ENCODE measurements around the gene MLLT10. TPM values are rescaled to one million over a fixed set of nuclear protein-coding genes. Genes with fewer than 3 reads are reported as not detected.

The MLLT10 gene
- total and polyA plus RNA-seq, 9 of the 15 experiments (the other 6 are each of a cell fraction or from before 2014, with no cell fraction given) = 18.8 to 81.4 (median 64.2) TPM

- TF ChIP-seq ZBTB40 (IDR thresholded peaks at IDR 0.05) (0 out of 2 replicates have a peak, but pooled peaks have one; percentile 32), ZBTB40 (CRISPR knock-in tag; IDR thresholded peaks at IDR 0.05) (no peak), ZNF76 (CRISPR knock-in tag; IDR thresholded peaks at IDR 0.05; ENCODE audit: borderline replicate concordance) (no peak), ILK (tag; IDR thresholded peaks at IDR 0.05; ENCODE audit: borderline replicate concordance, low read depth) (no peak), ZNF316 (IDR thresholded peaks at IDR 0.05) (no peak), HINFP (tag; conservative IDR thresholded peaks at IDR 0.05; ENCODE audit: low read depth) (no peak), ZNF12 (CRISPR knock-in tag; IDR thresholded peaks at IDR 0.05) (no peak), COPS2 (conservative IDR thresholded peaks at IDR 0.05) (no peak), PHTF2 (CRISPR knock-in tag; IDR thresholded peaks at IDR 0.05) (no peak), IFI16 (CRISPR knock-in tag; IDR thresholded peaks at IDR 0.05) (no peak), FIP1L1 (IDR thresholded peaks at IDR 0.05; ENCODE audit: low read depth, low read length, poor library complexity, severe bottlenecking) (no peak), KLF6 (CRISPR knock-in tag; IDR thresholded peaks at IDR 0.05; ENCODE audit: borderline replicate concordance) (no peak), ZNF347 (CRISPR knock-in tag; IDR thresholded peaks at IDR 0.05; ENCODE audit: low read depth) (no peak), MAX (CRISPR knock-in tag; IDR thresholded peaks at IDR 0.05) (peak; percentile 27), ZNF165 (CRISPR knock-in tag; IDR thresholded peaks at IDR 0.05; ENCODE audit: borderline replicate concordance) (no peak), CHD2 (IDR thresholded peaks at IDR 0.05; ENCODE audit: low read depth, low read length) (no peak), HNRNPH1 (optimal IDR thresholded peaks at IDR 0.05; ENCODE audit: low read depth, low read length) (no peak)
These were observed 16.6 kb upstream of the MLLT10 start (continued) for GRCh38 chr10:21517134-21518031.
